Effector CD4-positive, alpha-beta T cell (primary cell): ENCODE data around the gene SLC35F6.
"Not testable (repeated sequence)": the region's sequence is repeated elsewhere in the genome, so short reads cannot be mapped to it uniquely, and the experiment has no call there.

Experiments
- DNase-seq: peaks from one replicate; pipeline ENCODE4 v3.0.0-alpha.2; 2020

Gene SLC35F6

DNA sequence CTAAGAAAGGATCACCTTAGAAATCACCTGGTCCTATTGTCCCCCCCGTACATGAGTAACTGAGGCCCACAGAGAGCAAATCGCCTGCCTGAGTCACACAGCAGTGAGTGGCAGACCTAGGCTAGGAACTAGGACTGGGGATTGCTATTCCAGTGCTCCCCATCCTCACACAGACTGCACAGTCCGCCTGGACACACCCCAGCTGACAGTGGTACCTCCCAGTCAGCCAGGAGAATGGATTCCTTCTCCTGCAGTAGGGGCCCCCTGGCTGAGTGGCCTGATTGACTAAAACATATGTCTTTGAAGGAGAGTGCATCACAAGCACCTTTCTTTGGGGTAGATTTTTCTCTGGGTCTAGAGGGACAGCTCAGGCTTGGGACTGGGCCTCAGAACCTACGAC, 32.4 kb upstream of the SLC35F6 start:
- no peak for DNase-seq

DNA sequence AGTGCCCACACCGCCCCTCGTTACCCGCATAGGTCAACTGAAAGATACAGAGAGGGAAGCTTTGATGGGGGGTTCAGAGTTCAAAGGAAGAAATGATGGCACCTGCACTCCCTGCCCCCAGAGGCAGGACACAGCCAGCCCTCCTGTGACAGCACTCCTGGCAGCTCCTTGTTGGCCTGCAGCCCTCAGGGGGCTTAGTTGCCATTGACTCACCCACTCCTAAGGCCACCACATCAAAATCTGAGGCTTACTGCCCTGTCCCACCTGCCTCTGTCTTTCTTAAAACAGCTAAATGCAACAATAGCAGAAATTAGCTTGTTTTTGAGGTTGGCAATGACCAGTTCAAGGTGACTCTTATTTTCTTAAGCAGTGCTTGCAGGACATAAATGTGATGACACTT, 31.6 kb upstream of the SLC35F6 start:
- no peak for DNase-seq

DNA sequence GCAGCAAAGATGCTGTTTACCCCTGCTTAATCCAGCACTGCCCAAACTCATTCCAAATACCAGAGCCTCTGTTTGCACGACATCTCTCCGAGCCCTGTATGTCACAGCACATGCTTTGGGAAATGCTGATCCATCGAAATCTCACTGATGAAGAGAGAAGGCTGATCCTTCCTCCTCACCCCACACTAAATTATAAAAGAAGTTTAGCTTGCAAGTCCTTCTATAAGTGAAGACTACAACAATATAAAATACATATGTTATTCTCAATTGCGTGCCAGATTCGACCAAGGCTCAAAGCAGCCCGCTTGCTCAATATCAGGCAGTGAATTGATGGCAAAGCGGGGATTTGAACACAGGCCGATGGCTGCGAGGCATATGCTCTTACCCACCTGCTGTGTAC, 30.7 kb upstream of the SLC35F6 start:
- no peak for DNase-seq

DNA sequence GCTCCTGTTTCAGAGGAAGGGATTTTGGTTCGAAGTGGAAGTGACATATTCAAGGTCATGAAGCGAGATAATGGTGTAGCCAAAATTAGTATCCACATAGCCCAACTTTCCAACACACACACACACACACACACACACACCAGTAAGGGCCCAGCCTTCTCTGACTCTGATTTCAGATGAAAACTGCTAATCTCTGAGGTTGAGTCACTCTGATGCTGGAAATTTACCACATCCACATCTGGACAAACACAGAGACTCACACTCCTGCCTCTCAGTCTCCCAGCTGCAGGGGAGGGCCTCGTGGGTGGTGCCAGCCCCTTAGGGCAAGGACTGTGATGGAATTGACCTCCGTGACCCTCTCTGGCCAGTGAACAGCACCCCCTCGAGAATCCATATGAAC, 29.0 kb upstream of the SLC35F6 start:
- no peak for DNase-seq

DNA sequence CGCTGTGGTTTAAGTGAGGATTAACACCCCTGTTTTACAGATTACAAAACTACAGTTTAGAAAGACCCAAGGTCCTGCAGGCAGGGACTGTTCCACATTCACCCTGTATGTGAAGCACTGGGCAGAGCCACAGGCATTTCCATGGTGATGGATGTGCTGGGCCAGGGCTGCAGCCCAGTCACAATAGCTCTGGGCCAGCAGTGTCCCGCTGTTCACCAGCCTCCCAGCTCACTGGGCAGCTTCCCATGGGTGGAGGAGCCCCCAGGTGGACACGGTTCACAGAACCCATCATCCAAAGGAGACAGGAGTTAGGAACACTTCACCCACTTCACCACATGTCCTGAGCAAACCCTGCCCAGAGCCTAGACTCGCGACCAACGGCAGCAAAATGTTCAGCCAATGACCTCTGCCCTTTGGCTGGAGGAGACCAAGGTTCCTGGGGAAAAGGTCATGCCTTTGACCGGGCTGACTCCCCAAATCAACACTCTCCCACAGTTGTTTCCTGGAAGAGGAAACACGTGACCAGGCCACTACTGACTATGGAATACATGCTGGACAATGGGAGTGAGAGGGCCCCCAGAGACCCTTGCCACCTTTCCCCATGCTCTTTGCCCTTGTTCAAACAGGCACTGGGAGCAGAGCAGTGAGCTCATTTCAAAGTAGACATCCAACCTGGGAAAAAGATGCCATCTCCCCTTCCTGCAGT, 28.0 kb upstream of the SLC35F6 start:
- DNase-seq: no peak

DNA sequence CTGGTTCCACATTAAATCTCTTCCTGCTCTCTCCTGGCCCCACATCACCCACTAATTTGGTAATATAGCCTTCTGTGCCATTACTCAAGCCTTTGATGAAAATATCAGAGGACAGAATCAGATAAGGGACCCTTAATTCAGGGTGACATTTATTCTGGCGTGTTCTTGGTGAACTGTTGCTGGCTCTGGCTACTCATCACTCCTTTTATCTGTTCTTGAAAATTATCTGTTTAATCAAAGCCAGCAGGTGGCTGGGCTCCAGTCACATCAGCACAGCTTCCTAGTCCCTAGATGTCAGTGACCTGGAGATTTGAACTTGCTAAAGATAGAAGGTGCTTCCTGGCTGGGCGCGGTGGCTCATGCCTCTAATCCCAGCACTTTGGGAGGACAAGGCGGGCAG, 26.9 kb upstream of the SLC35F6 start:
- no peak for DNase-seq

DNA sequence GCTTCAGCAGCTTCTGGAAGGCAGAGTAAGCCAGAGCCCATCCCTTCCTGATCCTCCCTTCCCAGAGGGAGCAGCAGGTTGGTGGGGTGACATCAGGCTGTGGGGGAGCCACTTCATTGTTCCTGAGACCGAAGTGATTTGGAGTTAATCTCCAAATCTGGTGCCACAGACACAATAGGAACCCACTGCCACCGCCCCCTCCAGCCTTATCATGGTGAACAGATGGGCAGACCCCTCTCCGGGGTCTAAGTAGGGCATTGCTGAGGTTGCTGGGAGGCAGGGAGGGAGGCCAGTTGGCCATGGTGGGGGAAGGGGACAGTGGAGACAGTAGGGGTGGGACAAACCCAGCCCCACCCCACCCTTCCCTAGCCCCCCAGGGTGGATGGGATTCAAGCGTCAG, 25.6 kb upstream of the SLC35F6 start:
- DNase-seq: no peak

DNA sequence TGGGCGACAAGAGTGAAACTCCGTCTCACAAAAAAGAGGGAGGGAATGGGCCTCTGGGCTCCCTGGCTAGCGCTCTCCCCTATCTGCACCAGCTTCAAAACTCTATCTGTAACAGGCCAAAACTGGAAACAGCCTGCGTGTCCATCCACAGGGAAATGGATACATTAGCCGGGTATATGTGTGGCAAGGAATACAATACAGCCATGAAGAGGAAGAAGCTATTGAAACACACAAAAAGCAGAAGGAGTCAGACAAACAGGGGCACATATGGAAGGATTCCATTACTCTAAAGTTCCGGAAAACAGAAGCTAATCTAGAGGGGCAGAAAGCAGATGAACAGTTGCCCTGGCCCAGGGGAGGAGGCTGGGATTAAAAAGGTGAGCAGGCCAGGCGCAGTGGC, 24.6 kb upstream of the SLC35F6 start:
- no peak for DNase-seq

DNA sequence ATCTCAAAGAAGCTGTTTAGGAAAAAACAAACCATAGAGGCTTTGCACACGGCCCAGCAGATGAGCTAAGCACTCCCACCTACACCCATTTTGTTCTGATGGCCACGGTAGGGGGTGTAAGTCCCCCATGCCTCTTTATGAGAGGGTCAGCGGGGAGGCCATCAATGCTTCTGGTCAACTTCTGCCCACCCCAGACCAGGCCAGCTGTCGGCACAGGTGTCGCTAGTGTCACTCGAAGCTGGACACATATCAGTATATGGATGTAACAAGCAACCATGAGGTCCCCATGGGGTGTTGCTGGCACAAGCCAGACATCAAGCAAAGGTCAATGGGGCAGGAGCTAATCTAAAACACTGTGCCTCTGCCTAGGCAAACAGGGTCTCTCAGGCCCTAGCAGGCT, 23.7 kb upstream of the SLC35F6 start:
- DNase-seq: no peak

DNA sequence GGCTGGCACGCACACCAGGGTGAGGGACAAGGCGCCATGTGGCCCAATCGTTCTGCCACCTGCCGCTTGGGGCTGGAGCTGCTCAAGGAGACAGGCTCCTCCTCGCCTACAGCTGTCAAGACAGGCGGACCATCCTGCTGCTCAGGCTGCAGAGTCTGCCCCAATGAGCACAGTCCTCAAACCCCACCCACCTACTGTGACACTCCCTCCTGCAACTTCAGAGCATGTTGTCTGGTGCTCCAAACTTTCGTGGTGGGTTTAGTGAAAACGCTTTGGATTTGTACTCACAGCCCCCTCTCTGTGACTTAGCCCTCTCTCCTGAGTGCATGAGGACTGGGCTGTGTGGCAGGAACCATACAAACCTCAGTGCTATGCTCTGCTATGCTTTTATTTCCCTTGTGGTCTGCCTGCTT, 23.2 kb upstream of the SLC35F6 start:
- DNase-seq: no peak

DNA sequence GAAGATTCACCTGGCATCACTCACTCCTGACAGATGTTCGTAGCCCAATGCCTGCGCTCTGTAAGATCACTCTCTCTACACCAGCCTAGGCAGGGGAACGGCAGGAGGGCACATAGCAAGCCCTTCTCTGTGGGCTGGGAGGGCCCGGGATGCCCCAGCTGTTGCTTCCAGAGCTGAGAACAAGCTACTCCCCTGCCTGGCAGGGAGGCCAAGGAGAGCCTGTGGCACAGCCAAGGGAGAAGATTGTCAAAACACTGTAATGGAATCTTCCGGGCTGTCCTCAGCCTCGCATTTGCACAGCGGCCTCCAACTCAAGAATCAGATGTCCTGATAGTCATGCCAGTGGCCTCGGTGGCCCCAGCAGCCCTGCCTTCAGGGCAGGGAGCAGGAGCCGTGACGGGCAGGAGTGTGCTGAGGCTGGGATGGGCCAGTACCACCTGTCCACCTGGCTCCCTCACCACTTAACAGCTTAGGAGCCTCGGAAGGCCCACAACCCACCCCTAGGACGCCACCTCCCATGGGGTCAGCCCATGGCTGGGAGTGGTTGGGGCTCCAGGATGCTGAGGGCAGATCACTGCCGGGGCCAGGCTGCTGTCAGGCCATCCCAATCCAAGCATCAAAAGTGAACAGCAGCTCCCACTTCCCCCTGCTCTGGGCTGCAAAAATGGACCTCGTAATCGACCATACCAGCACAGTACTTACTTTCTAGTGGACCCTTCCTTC, 21.9 kb upstream of the SLC35F6 start:
- no peak for DNase-seq

DNA sequence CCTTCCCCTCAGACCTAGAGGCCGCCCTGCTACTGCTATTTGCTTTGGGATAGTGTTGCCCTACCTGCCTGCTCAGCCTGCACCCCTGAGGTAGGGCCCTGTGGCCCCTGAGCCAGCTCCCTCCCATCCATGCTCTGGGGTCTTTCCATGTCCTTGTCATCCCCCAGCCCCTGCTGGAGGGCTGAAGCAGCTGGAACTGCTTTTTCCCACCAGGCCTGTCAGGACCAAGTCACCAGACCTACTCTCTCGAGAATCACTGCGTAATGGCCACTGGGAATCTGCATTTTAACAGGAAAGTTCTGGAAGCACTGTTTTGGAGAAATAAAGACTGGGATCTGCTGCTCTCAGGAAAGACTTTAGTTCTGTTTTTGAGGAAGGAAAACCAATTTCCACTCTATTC, 20.2 kb upstream of the SLC35F6 start:
- no peak for DNase-seq

DNA sequence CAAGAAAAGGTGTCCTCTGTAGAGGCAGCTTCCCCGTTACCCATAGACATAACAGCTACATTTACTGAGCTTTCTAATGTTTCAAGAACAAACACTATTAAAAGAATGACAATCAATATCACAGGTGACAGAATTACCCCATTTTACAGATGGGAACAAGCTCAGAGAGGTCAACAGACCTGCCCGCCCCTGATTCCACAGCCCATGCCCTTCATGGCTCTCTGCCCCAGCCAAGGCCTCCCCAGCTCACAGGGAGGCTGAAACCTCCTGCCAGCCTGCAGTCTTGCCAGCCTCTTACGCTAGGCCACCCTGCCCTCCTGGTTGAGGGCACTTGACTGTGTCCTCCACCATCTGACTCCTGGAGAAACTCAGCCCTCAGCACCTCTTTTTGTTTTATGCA, 19.1 kb upstream of the SLC35F6 start:
- no peak for DNase-seq

DNA sequence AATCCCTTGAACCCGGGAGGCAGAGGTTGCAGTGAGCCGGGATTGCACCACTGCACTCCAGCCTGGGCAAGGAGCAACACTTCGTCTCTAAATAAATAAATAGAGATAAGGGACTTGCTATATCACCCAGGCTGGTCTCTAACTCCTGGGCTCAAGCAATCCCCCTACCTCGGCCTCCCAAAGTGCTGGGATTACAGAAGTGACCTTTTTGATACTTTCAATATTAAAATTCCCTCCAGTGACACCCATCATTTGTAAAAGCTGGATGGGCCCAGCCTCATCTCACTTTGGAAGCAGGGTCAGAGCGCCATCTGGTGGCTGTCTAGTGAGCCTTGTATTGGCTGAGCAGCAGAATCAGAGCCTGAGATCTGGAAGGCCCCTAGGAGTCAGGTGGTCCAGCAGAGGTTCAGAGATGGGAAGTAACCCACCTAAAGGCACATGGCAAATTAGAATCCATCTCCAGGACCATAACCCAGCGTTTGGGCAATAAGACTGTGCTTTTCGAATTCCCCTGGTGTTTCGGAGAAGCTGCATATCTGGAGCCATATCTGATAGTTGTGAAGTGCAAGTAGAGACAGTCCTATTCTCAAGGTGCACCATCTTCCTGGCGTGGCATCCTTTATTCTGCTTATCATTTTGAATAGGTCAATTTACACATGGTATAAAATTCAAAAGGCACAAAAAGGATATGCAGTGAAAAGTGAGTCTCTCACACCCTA, 18.3 kb upstream of the SLC35F6 start:
- peak; percentile 70 for DNase-seq

DNA sequence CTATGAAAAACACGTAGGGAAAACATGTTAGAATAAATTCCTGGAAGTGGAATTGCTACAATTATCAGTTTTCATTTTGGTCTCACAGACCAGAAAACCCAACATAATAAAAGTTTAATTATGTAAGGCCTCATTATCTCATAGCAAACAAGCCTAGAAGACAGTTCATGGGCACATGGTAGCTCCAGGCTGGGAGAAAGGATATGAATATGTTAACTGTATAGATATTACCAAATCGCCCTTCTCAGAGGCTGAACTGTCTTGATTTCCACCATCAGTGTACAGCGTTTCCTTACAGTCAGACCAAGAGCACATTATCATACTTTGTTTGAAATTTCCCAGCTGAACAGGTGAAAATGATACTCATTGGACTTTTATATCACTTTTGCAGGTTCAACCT, 17.1 kb upstream of the SLC35F6 start:
- DNase-seq: no peak

DNA sequence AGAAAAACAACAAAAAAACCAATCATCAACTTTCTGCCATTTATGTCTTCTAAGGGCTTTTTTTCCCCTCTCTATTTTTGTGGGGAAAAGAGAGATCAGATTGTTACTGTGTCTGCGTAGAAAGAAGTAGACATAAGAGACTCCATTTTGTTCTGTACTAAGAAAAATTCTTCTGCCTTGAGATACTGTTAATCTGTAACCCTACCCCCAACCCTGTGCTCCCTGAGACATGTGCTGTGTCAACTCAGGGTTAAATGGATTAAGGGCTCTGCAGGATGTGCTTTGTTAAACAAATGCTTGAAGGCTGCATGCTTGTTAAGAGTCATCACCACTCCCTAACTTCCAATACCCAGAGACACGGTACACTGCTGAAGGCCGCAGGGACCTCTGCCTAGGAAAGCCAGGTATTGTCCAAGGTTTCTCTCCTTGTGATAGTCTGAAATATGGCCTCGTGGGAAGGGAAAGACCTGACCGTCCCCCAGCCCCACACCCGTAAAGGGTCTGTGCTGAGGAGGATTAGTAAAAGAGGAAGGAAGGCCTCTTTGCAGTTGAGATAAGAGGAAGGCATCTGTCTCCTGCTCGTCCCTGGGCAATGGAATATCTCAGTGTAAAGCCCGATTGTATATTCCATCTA, 14.2 kb upstream of the SLC35F6 start:
- not testable (repeated sequence) for DNase-seq

DNA sequence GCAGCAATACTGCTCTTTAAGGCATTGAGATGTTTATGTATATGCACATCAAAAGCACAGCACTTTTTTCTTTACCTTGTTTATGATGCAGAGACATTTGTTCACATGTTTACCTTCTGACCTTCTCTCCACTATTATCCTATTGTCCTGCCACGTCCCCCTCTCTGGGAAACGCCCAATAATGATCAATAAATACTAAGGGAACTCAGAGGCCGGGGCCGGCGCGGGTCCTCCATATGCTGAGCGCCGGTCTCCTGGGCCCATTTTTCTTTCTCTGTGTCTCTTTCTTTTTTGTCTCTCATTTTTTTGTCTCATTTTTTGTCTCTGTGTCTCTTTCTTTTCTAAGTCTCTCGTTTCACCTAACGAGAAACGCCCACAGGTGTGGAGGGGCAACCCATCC, 13.6 kb upstream of the SLC35F6 start:
- not testable (repeated sequence) for DNase-seq

DNA sequence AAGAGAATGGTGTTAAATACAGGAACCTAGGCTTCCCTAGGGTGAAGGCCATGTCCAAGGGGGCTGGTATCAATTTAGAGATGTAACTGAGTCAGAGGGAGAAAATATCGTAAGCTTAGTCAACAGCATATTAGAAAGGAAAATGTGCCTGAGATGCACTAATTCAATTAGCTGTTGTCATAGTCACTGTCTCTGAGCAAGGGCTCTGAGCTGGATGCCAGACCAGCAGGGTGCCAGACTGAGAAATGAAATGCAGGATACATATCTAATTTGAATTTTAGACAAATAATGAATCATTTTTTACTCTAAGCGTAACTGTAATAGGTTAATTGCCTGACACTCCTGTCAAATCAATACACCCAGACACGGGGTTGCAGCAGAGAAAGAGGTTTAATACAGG, 11.4 kb upstream of the SLC35F6 start:
- no peak for DNase-seq

DNA sequence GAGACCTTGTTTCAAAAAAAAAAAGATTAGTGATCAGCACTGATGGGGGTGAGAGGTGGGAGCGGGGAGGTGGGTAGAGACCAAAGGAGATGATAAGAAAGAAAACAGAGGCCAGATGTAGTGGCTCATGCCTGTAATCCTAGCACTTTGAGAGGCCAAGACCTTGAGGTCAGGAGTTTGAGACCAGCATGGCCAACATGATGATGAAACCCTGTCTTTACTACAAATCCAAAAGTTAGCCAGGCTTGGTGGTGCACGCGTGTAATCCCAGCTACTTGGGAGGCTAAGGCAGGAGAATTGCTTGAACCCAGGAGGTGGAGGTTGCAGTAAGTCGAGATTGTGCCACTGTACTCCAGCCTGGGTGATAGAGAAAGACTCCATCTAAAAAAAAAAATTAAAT, 9.5 kb upstream of the SLC35F6 start:
- DNase-seq: no peak

DNA sequence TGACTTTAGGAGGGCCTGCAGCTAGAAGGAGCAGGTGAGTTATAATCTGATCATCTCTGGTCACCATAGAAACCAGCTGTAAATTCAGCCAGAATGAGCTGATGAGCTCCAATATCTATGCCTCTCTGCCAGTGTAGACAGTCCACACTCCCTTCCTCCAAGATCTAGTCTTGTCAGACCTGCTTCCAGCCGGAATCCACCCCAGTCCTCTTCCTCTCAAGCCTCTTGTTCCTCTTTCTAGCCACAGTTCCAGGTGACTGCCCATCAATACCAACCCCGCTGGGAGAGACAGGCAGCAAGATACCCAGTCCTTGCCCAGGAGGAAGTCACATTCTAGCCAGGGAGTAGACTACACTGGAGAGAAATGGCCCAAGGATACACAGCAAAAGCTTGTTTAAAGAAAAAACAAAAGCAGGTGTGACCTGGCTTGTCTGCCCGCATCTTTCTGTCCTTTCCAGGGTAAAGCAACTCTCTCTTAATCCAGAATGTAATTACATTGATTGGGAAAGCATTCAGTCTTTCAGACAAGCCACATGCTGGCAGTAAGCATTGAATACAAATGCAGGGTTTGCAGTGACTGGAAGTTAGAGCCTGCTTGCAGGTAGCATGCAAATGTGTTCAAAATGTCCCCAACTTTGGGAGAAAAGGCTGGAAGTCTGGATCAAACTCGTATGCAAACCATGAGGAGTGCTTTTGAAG, 9.0 kb upstream of the SLC35F6 start:
- no peak for DNase-seq

DNA sequence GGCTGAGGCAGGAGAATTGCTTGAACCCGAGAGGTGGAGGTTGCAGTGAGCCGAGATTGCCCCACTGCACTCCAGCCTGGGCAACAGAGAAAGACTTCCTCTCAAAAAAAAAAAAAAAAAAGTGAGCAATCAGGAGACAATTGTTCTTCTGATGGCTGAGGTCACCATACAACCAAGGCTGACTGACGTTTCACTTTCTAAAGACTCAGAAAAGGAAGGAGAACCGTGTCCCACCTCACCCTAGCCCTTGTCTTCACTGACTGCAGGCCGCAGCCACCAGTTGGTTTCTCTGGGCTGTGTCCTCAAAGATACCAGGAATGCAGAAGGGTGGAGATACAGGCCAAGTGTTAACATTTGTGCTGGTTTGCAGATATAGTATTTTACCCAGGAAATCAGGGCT, 7.7 kb upstream of the SLC35F6 start:
- no peak for DNase-seq

DNA sequence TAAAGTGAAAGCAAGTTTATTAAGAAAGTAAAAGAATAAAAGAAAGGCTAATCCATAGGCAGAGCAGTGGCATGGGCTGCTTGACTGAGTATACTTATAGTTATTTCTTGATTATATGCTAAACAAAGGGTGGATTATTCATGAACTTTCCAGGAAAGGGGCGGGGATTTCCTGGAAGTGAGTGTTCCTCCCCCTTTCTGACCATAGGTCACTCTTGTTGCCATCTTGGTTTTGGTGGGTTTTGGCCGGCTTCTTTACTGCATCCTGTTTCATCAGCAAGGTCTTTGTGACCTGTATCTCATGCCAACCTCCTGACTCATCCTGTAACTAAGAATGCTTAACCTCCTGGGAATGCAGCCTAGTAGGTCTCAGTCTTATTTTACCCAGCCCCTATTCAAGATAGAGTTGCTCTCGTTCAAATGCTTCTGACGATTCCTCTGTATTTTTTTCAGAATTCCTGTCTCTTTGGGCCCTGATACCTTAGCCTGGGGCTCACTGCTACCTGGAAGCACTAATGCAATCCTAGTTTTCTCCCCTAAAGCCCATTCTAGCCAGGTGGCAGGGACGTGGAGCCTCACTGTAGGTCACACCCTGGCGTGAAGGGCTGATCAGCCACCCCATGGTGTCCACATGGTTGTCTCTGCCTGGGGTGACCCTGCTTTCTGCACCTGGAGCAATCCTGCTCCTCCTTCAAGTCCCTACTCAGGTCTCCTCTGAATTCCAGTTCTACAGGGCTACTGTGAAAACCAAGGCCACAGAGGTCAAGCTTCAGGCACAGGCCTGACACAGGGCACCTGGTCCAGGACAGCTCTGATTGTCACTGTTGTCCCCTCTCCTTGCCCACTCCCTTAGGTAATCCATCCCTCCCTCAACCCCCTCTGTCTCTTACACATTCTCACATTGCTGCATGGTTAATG, 6.0 kb upstream of the SLC35F6 start:
- no peak for DNase-seq
